WTC11 (cell line): ENCODE results near the gene CHST6. TPM values are rescaled to one million over a fixed set of nuclear protein-coding genes. Genes with fewer than 3 reads are reported as not detected.

Experiments used
- AFF4 ChIP-seq: sonication (generic); formaldehyde crosslinking; IDR thresholded peaks from 2 replicates; pipeline ENCODE4 v1.8.1; 2023; ENCODE audit warnings: mild to moderate bottlenecking, missing genetic modification reagents, borderline replicate concordance
- ATF2 ChIP-seq: sonication (generic); formaldehyde crosslinking; IDR thresholded peaks from 2 replicates; pipeline ENCODE4 v1.8.1; 2022; ENCODE audit warnings: low read depth, missing genetic modification reagents, borderline replicate concordance
- ATF3 ChIP-seq: sonication (generic); formaldehyde crosslinking; conservative IDR thresholded peaks from 2 replicates; pipeline ENCODE4 v1.8.1; 2022; ENCODE audit warnings: mild to moderate bottlenecking, missing genetic modification reagents
- CBFB ChIP-seq: sonication (generic); formaldehyde crosslinking; IDR thresholded peaks from 2 replicates; pipeline ENCODE4 v1.8.1; 2022; ENCODE audit warnings: mild to moderate bottlenecking, low read depth, missing genetic modification reagents
- ESRRA ChIP-seq: sonication (generic); formaldehyde crosslinking; IDR thresholded peaks from 2 replicates; pipeline ENCODE4 v1.8.1; 2022; ENCODE audit warnings: mild to moderate bottlenecking, missing genetic modification reagents, borderline replicate concordance
- GTF2I ChIP-seq: fragments of 250-450 bp; sonication (Bioruptor Pico); conservative IDR thresholded peaks from 2 replicates; pipeline ENCODE4 v1.4.0; 2021; ENCODE audit warnings: mild to moderate bottlenecking
- HMGA2 ChIP-seq: fragments of 250-450 bp; sonication (Bioruptor Pico); IDR thresholded peaks from 2 replicates; pipeline ENCODE4 v1.4.0; 2021; ENCODE audit warnings: mild to moderate bottlenecking, moderate library complexity
- KAT7 ChIP-seq: sonication (generic); formaldehyde crosslinking; IDR thresholded peaks from 2 replicates; pipeline ENCODE4 v1.8.1; 2023; ENCODE audit warnings: missing genetic modification reagents, mild to moderate bottlenecking, borderline replicate concordance
- MLX ChIP-seq: sonication (generic); formaldehyde crosslinking; IDR thresholded peaks from 2 replicates; pipeline ENCODE4 v1.8.1; 2023; ENCODE audit warnings: mild to moderate bottlenecking, missing genetic modification reagents, moderate library complexity
- MYBL2 ChIP-seq: sonication (generic); formaldehyde crosslinking; IDR thresholded peaks from 2 replicates; pipeline ENCODE4 v1.8.1; 2023; ENCODE audit warnings: mild to moderate bottlenecking, moderate library complexity, missing genetic modification reagents
- NR1H2 ChIP-seq: sonication (generic); formaldehyde crosslinking; IDR thresholded peaks from 2 replicates; pipeline ENCODE4 v1.9.0; 2021; ENCODE audit warnings: mild to moderate bottlenecking, moderate library complexity, missing genetic modification reagents
- OVOL2 ChIP-seq: fragments of 250-450 bp; sonication (Bioruptor Pico); IDR thresholded peaks from 2 replicates; pipeline ENCODE4 v1.9.0; 2021; ENCODE audit warnings: mild to moderate bottlenecking, borderline replicate concordance
- RELA ChIP-seq: sonication (generic); formaldehyde crosslinking; IDR thresholded peaks from 2 replicates; pipeline ENCODE4 v1.8.1; 2022; ENCODE audit warnings: missing genetic modification reagents, mild to moderate bottlenecking, borderline replicate concordance
- SMAD3 ChIP-seq: sonication (generic); formaldehyde crosslinking; IDR thresholded peaks from 2 replicates; pipeline ENCODE4 v1.8.0; 2022; ENCODE audit warnings: missing genetic modification reagents, mild to moderate bottlenecking, borderline replicate concordance
- TEAD1 ChIP-seq: sonication (generic); formaldehyde crosslinking; IDR thresholded peaks from 2 replicates; pipeline ENCODE4 v1.8.0; 2022; ENCODE audit warnings: mild to moderate bottlenecking, missing genetic modification reagents
- ZBTB21 ChIP-seq: sonication (generic); formaldehyde crosslinking; IDR thresholded peaks from 2 replicates; pipeline ENCODE4 v1.8.1; 2023; ENCODE audit warnings: mild to moderate bottlenecking, missing genetic modification reagents, borderline replicate concordance
- ZNF121 ChIP-seq: sonication (generic); formaldehyde crosslinking; IDR thresholded peaks from 2 replicates; pipeline ENCODE4 v1.8.0; 2023; ENCODE audit warnings: missing genetic modification reagents
- ZNF416 ChIP-seq: fragments of 250-450 bp; sonication (Bioruptor Pico); IDR thresholded peaks from 2 replicates; pipeline ENCODE4 v1.9.0; 2021; ENCODE audit warnings: mild to moderate bottlenecking, inconsistent platforms
- ZNF423 ChIP-seq: fragments of 250-450 bp; sonication (Bioruptor Pico); IDR thresholded peaks from 2 replicates; pipeline ENCODE4 v2.1.2; 2022; ENCODE audit warnings: mild to moderate bottlenecking, moderate library complexity
- total RNA-seq: library from RNA; stranded (reverse); gene quantifications from 3 replicates; pipeline ENCODE4 v1.2.3, GENCODE V29; 2021
- TF ChIP-seq, protein P1 (sequence below): sonication (generic); formaldehyde crosslinking; IDR thresholded peaks from 2 replicates; pipeline ENCODE4 v1.8.0; 2022; ENCODE audit warnings: mild to moderate bottlenecking, missing genetic modification reagents
- TF ChIP-seq, protein P2 (sequence below): fragments of 250-450 bp; sonication (Bioruptor Pico); IDR thresholded peaks from 2 replicates; pipeline ENCODE4 v1.9.0; 2021; ENCODE audit warnings: mild to moderate bottlenecking
- TF ChIP-seq, protein P3 (sequence below): sonication (generic); formaldehyde crosslinking; IDR thresholded peaks from 2 replicates; pipeline ENCODE4 v1.8.1; 2022; ENCODE audit warnings: mild to moderate bottlenecking, missing genetic modification reagents, moderate library complexity, borderline replicate concordance
- TF ChIP-seq, protein P4 (sequence below): sonication (generic); formaldehyde crosslinking; IDR thresholded peaks from 2 replicates; pipeline ENCODE4 v1.8.1; 2023; ENCODE audit warnings: mild to moderate bottlenecking, moderate library complexity, missing genetic modification reagents
- TF ChIP-seq, protein P5 (sequence below): sonication (generic); formaldehyde crosslinking; IDR thresholded peaks from 2 replicates; pipeline ENCODE4 v1.8.0; 2023; ENCODE audit warnings: missing genetic modification reagents

Gene CHST6
- total RNA-seq, 1 experiment from 2014 or later: 20.2 TPM

- TF ChIP-seq, protein P1, sequence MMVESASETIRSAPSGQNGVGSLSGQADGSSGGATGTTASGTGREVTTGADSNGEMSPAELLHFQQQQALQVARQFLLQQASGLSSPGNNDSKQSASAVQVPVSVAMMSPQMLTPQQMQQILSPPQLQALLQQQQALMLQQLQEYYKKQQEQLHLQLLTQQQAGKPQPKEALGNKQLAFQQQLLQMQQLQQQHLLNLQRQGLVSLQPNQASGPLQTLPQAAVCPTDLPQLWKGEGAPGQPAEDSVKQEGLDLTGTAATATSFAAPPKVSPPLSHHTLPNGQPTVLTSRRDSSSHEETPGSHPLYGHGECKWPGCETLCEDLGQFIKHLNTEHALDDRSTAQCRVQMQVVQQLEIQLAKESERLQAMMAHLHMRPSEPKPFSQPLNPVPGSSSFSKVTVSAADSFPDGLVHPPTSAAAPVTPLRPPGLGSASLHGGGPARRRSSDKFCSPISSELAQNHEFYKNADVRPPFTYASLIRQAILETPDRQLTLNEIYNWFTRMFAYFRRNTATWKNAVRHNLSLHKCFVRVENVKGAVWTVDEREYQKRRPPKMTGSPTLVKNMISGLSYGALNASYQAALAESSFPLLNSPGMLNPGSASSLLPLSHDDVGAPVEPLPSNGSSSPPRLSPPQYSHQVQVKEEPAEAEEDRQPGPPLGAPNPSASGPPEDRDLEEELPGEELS (CRISPR knock-in tag): peak; percentile 72
- TF ChIP-seq MLX (CRISPR knock-in tag): no peak
- no peak for TF ChIP-seq KAT7 (CRISPR knock-in tag)
- no peak for TF ChIP-seq TEAD1 (CRISPR knock-in tag)
- no peak for TF ChIP-seq HMGA2 (CRISPR knock-in tag)
- no peak for TF ChIP-seq NR1H2 (CRISPR knock-in tag)
- no peak; the same call in 1 of the 2 replicates for TF ChIP-seq OVOL2 (CRISPR knock-in tag)
- TF ChIP-seq, protein P2, sequence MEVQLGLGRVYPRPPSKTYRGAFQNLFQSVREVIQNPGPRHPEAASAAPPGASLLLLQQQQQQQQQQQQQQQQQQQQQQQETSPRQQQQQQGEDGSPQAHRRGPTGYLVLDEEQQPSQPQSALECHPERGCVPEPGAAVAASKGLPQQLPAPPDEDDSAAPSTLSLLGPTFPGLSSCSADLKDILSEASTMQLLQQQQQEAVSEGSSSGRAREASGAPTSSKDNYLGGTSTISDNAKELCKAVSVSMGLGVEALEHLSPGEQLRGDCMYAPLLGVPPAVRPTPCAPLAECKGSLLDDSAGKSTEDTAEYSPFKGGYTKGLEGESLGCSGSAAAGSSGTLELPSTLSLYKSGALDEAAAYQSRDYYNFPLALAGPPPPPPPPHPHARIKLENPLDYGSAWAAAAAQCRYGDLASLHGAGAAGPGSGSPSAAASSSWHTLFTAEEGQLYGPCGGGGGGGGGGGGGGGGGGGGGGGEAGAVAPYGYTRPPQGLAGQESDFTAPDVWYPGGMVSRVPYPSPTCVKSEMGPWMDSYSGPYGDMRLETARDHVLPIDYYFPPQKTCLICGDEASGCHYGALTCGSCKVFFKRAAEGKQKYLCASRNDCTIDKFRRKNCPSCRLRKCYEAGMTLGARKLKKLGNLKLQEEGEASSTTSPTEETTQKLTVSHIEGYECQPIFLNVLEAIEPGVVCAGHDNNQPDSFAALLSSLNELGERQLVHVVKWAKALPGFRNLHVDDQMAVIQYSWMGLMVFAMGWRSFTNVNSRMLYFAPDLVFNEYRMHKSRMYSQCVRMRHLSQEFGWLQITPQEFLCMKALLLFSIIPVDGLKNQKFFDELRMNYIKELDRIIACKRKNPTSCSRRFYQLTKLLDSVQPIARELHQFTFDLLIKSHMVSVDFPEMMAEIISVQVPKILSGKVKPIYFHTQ (CRISPR knock-in tag): no peak
- 0 out of 2 replicates have a peak, but pooled peaks have one; percentile 10 for TF ChIP-seq RELA (CRISPR knock-in tag)
- TF ChIP-seq AFF4 (CRISPR knock-in tag): no peak
- no peak for TF ChIP-seq ZNF121 (CRISPR knock-in tag)
- peak; percentile 50; the same call in 1 of the 2 replicates for TF ChIP-seq ZBTB21 (CRISPR knock-in tag)
- TF ChIP-seq ESRRA (CRISPR knock-in tag): no peak
- 0 out of 2 replicates have a peak, but pooled peaks have one; percentile 22 for TF ChIP-seq SMAD3 (CRISPR knock-in tag)
- TF ChIP-seq ATF3 (CRISPR knock-in tag): no peak
- TF ChIP-seq, protein P3, sequence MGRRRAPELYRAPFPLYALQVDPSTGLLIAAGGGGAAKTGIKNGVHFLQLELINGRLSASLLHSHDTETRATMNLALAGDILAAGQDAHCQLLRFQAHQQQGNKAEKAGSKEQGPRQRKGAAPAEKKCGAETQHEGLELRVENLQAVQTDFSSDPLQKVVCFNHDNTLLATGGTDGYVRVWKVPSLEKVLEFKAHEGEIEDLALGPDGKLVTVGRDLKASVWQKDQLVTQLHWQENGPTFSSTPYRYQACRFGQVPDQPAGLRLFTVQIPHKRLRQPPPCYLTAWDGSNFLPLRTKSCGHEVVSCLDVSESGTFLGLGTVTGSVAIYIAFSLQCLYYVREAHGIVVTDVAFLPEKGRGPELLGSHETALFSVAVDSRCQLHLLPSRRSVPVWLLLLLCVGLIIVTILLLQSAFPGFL (CRISPR knock-in tag): no peak
- TF ChIP-seq, protein P4, sequence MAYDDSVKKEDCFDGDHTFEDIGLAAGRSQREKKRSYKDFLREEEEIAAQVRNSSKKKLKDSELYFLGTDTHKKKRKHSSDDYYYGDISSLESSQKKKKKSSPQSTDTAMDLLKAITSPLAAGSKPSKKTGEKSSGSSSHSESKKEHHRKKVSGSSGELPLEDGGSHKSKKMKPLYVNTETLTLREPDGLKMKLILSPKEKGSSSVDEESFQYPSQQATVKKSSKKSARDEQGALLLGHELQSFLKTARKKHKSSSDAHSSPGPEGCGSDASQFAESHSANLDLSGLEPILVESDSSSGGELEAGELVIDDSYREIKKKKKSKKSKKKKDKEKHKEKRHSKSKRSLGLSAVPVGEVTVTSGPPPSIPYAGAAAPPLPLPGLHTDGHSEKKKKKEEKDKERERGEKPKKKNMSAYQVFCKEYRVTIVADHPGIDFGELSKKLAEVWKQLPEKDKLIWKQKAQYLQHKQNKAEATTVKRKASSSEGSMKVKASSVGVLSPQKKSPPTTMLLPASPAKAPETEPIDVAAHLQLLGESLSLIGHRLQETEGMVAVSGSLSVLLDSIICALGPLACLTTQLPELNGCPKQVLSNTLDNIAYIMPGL: peak; percentile 80
- no peak for TF ChIP-seq MYBL2 (CRISPR knock-in tag)
- no peak for TF ChIP-seq ATF2 (CRISPR knock-in tag)
- no peak for TF ChIP-seq GTF2I (CRISPR knock-in tag)
- TF ChIP-seq ZNF423 (CRISPR knock-in tag): no peak
- 0 out of 2 replicates have a peak, but pooled peaks have one; percentile 66 for TF ChIP-seq ZNF416
- TF ChIP-seq CBFB: peak; percentile 60; the same call in 1 of the 2 replicates
- TF ChIP-seq, protein P5, sequence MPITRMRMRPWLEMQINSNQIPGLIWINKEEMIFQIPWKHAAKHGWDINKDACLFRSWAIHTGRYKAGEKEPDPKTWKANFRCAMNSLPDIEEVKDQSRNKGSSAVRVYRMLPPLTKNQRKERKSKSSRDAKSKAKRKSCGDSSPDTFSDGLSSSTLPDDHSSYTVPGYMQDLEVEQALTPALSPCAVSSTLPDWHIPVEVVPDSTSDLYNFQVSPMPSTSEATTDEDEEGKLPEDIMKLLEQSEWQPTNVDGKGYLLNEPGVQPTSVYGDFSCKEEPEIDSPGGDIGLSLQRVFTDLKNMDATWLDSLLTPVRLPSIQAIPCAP (CRISPR knock-in tag): no peak
Observed at GRCh38 chr16:75495076-75495674, at the start of gene CHST6 (continued).
